VCaP (cell line): ENCODE data around the gene ATP2A3.

Source experiments
- H3K27ac ChIP-seq: fragments of 450-650 bp; 2 replicates; pipeline ENCODE4 v1.5.1; 2017
- CTCF ChIP-seq: fragments of 450-650 bp; conservative IDR thresholded peaks from 2 replicates; pipeline ENCODE4 v1.5.1; 2017; ENCODE audit warnings: mild to moderate bottlenecking, moderate library complexity

The ATP2A3 gene

DNA sequence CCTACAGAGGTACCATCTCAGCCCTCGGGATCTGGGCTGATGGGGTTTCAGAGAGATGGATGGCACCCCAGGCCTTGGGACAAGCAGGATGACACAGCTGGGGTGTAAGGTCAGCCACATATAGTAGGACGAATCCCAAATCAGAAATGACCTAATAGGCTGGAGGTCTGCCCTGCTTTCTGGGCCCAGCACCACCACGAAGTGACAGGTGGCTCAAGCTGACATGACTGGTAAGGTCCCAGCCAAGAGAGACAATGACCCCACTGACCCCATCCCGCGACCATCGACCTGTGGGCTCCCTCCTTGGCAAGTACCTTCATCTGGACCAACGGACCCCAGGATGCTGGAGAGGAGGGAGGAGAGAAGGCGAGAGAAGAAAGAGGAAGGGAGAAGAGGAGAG is 87.0 kb downstream of the ATP2A3 start:
- H3K27ac ChIP-seq, result no peak overlapping the region
- TF ChIP-seq CTCF, result no peak

- no peak overlapping the region for H3K27ac ChIP-seq
- no peak for TF ChIP-seq CTCF
Measured at GRCh38 chr17:3875317-3875716, 88.9 kb downstream of the ATP2A3 start.
